ENCODE measurements around the gene SMARCC1.
A peak's percentile ranks its signal among the peaks of the same experiment; 100 is the strongest.

Gene SMARCC1

DNA sequence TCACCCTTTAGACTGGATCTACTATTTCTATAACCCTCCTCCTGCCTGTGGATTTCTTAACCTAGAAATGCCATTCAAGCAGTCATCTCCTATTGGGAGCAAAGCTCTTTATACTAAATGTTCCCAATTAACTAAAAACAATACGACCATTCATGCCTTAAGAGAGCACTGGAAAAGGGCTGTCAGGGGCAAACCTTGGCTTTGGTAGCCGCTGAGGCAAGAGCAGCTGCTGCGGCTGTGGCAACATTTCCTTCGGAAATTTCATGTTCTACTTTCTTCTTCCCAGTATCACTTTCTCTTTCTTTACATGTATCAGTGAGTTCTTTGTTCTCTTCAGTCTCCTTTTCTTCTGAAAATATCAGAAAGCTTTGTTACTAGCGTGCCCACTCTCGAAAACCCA, 146.7 kb downstream of the SMARCC1 start:
- DNase-seq (ENCODE audit: low read depth), result no peak

DNA sequence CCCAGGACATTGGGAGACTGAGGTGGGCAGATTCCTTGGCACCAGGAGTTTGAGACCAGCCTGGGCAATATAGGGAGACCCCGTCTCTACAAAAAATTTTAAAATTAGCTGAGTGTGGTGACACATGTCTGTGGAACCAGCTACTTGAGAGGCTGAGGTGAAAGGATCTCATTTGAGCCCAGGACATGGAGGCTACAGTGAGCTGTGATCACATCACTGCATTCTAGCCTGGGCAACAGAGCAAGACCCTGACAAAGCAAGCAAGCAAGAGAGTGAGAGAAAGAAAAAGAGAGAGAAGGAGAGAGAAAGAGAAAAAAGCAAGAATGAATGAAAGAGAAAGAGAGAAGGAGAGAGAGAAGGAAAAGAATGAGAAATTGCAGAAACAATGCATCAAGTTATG, 150.9 kb downstream of the SMARCC1 start:
- no peak for DNase-seq (ENCODE audit: low read depth)

DNA sequence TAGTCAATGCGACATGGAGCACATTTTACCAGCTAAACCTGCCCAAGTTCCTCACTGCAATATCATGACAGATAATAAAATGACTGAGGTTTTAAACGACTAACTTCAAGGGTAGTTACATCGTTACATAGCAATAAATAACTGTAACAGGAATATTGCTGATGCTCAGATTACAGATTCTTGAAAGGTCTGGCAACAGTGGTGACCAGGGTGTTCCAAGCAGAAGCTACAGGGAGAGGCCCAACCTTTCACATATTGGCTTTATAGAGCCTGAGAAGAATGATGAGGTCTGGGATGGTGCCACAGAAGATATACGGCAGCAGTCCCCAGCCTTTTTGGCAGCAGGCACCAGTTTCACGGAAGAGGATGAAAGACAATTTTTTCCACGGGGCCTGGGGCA, 151.9 kb downstream of the SMARCC1 start:
- DNase-seq (ENCODE audit: low read depth), result no peak

DNA sequence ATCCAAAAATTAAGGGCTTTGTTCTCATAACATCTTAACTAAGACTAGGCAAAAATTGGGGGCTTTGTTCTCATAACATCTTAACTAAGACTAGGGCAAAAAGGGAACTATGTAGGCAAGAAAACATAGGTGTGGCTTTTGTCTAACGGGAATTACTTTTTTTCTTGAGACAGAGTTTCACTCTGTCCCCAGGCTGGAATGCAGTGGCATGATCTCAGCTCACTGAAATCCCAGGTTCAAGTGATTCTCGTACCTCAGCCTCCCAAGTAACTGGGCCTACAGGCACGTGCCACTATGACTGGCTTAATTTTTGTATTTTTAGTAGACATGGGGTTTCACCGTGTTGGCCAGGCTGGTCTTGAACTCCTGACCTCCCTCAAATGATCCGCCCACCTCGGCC, 153.3 kb downstream of the SMARCC1 start:
- no peak for DNase-seq (ENCODE audit: low read depth)

DNA sequence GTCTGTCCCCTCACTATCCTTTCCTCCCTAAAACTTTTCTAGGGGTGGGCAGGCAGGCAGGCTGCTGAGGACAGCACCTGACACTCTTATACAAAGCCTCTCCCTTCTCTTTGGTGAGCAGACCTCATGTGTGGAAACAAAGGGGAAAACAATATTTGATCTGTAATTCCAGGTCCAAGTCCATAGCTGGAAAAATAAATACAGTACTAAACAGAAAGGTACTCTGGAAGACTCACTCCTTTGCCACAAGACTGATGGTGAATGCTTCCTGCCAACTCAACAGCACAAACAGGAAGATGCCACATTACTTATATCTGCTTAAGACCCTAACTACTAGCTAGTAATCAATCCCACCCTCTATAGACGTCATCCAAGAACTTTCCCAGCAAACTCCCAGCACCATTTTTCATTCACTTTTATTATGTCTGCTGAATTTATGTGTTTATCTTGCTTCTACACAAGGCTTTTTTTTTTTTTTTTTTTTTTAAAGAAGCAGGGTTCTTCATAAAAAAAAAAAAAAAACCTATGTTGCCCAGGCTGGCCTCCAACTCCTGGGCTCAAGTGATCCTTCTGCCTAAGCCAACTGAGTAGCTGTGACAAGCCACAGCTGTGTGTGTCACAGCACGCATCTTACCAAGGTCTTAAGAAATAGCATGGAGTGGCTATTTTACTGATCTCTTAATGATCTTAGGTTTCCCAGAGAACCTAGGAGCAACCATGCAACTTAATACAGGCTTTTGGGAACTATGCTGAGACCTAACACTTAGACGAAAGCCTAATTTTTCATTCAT, 158.8 kb downstream of the SMARCC1 start:
- no peak for DNase-seq (ENCODE audit: low read depth)

DNA sequence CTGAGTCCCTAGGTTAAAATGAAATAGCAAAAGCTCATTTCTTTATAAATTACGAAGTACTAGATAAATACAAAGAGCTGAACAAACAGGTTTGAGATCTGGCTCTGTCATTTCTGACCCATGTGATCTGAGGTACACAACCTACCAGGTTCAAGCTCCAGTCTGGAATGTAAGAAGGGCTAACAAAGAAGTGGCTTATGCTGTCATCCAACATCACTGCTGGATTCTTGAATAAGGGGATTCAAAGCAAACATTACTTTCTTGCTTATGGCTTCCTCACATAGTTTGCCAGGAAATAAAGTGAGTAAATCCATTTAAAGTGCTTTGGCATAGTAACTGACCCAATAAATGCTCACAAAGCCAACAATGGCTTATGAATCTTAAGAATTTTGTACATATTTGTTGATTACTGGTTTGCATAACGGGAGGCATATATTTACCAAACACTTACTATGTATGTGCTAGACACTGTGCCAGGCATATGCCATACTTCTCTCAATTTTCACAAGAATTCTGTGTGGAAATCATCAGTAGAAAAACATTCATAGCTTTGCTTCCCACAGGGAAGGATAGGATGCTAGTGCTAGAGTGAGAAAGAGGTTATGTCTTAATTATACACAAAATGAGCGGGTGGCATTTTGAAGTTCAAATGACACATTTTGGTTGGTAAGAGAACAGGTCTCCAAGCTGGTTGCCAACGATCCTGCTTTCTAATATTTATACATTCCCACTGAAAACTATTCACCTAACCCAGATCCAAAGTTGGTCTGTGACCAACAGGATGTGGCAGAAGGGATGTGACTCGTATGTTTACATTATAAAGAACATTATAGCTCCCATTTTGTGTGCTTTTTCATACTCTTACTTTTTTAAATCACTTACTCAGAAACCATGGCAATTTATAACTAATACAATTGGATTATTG, 164.3 kb downstream of the SMARCC1 start:
- peak; percentile 5 for DNase-seq (ENCODE audit: low read depth)

DNA sequence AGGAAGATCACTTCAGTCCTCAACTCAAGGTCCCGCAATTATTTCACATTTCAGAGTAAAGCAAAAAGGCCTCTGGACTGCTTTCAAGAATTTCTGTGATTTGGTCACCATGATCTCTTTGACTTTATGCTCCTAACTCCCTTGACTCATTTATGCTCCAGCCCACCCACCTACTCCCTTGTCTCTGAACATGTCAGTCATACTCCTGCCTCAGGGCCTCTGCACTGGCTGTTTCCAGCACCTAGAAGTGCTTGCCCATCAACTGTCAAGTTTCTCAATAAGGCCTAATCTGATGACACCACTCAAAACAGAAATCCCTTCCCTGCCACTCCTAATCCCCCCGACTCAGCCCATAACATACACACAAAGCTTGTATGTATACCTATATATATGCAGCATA, 166.9 kb downstream of the SMARCC1 start:
- DNase-seq (ENCODE audit: low read depth), result no peak

DNA sequence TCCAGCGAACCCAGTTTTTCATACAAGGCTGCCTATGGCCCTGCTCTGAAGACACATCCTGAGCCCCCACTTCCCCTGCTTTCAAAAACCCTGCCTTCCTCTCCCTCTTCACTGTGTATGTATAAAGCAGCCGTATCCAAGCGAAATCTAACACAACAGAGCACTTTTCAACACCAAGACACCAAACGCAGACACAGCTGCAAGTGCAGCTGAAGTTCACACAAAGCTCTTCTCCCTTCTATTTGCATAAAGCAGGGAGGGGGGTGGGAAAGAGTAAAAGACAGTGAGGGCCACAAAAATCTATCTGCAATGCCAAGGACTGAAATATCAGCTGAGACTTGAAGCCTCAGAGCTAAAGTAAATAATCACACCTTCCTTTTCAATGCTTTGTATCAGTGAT, 168.0 kb downstream of the SMARCC1 start:
- no peak for DNase-seq (ENCODE audit: low read depth)

DNA sequence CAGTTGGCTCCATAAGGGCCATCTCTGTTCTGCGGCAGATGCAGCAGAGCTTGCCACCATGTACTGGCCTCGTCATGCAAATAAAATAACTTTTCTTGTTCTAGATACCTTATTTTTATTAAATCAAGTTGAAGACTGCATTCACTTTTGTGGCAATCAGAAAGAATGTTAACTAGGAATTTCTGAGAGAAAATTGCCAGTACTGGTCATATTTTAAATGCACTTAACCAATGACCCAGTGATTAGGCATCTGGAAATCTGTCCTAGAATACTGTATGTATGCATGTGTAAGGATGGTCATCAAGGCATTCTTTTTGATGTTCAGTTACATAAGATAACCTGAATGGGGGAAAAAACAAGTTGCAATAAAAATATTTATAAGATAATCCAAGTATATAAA, 168.8 kb downstream of the SMARCC1 start:
- DNase-seq (ENCODE audit: low read depth), result no peak

DNA sequence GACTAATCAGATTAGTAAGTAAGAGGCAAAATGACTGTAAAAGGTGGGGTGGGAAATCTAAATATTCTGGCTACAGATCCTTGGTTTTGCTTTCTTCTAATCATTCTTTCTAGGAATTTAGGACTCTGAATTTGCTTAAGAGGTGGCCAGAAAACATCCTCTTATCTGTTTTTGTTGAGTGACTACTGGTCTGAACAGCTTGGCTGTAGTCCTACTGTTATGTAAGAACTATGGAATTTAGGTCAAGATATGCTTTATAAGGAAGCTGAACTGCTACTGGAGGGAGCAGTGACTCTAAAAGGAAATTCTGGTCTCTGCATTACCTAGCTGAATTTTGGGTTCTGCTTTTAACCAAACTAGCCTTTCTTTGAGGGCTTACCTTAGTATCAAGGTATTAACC, 169.5 kb downstream of the SMARCC1 start:
- DNase-seq (ENCODE audit: low read depth), result peak; percentile 48

DNA sequence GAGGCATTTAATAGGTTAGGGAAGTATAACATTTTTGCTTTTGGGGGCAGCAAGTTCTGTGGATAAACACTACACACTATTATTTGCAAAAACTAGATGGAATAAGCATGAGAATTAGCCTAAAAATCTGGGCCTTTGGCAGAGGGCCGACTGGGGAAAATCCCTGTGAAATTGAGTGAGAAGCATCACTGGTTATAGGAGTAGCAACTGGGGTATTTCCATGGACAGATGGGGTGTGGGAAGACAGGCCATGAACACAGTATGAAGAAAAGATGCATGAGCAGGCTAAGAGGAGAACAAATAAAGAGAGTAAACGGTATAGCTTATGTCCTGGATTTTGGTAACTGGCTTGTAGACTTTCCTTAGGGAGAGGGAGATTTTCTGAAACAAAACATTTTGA, 170.1 kb downstream of the SMARCC1 start:
- DNase-seq (ENCODE audit: low read depth), result no peak

DNA sequence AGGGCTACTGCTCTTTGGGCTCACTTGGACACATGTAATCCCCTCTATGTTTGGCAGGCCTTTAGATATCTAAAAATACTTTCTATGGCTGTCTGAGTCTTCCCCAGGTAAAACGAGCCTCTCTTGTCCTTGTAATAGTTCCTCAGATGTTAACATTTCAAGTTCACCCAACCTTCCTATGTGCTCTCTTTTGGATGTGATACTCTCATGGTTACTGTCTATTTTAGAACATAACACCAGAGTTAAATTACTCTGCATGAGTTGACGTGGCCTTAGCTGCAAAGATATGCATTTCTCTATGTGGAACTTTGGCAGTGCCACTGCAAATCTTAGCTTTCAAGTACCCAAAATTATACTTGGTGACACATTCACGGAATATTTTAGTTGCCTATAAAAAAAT, 171.1 kb downstream of the SMARCC1 start:
- DNase-seq (ENCODE audit: low read depth), result no peak

DNA sequence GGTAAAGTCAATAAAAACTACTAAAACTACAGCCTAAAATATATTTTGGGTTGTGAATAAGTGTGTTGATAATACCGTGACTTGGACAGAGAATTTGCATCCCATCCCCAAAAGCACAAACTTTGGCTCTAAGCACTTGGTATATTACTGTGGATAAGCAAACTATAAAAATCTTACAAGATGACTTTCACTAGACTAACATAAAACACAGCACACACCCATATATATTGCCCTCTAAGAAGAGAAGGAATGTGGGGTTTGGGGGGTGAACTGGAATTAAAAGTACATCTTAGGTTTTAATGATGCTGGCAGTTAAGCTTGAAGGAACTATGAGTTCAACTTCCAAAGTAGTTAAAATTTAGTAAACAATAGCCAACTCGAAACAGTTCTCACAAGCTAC, 174.4 kb downstream of the SMARCC1 start:
- DNase-seq (ENCODE audit: low read depth), result no peak

DNA sequence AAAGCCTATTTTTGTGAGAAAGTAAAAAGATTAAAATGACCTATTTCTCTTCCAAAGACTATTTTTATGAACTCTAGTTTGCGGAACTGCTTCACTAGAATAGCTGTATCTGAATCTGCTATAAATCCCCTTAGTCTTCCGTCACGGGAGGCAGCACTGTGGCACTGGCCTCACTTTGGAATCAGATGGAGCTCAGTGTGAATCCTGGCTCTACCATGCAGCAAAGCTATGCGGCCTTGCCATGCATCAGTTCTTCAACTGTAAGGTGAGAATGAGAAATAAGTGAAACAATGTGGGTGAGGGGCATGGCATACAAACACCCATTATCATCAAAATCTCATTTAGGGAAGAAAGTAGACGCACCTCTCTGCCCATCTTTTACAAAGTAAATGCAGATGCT, 175.5 kb downstream of the SMARCC1 start:
- no peak for DNase-seq (ENCODE audit: low read depth)

DNA sequence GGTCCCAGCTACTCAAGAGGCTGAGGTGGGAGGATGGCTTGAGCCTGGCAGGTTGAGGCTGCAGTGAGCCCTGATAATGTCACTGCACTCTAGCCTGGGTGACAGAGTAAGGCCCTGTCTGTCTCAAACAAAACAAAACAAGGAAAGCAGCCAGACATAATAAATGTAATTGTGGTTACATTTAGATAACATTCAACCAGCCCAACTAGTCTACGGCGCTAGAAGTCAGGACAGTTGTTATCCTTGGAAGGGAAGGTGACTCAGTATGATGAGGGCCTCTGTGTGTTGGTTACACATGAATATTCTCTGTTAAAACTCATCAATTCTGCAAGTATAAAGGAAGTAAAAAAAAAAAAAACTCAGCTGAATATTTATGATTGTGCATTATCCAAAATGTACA, 176.0 kb downstream of the SMARCC1 start:
- no peak for DNase-seq (ENCODE audit: low read depth)

DNA sequence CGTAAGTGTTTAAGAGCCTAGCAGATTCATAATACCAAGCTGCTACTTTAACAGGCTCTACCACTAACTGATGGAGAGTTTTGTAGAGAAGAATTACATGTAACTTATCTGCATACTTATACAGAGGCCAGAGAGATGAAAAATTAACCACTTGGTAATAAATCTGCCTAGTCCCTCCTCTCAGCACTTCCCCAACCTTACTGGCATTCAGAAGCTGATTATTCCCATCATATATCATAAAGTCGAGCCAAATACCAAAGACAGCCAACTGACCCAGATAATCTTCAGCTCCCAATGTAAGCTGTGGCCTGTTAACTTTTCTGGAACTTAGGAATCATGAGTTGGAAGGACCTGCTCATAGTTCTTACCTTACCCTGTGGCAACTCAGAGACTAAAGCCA, 177.5 kb downstream of the SMARCC1 start:
- DNase-seq (ENCODE audit: low read depth), result no peak

DNA sequence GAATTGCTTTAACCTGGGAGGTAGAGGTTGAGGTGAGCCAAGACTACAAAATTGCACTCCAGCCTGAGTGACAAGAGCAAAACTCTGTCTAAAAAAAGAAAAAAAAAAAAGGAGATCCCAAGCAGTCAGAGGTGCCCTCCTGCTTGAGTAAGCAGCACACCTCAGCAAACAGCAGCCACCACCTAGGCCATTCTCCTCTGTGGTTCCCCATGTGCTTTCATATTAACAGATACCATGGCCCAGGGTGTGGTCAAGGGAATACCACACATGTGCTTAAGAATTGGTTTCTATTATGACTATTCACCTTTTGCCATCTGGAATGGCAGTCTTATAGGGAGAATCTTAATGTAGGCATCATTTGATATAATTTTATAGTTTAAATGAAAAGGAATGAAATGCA, 178.4 kb downstream of the SMARCC1 start:
- no peak for DNase-seq (ENCODE audit: low read depth)

DNA sequence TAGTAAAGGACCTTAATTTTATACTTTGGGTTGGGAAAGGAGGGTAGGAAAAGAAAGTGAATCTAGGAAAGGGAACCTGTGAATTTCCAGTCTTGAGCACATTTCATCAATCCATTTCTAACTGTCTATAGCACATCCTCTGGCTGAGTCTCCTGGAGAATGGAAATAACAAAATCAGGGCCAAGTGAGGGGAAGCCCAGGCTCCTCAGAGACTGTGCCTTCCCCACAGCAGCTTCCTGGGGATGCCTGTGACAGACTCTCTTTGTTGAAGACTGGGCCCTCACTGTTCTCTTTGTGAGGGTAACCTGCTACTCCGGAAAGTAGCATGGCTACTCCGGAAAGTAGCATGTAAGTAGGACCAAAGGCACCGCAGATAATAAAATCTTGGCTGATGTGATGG, 180.4 kb downstream of the SMARCC1 start:
- no peak for DNase-seq (ENCODE audit: low read depth)

DNA sequence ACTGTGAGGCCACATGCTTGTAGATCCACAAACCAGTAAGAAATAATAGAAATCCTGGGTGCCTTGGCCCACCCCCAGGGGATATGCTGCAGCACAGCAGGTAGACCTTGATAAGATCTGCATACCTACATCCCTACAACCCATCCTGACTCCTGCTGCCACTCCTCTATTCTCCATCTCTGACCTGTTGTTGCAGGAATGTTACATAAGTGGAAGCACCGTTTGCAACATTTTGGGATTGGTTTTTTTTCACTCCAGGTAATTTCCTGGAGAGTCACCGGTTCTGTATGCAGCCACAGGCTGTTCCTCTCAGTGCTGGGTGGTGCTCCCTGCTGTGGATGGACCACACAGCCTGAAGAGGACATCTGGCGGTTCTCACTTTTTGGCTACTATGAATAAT, 186.9 kb downstream of the SMARCC1 start:
- no peak for DNase-seq (ENCODE audit: low read depth)

DNA sequence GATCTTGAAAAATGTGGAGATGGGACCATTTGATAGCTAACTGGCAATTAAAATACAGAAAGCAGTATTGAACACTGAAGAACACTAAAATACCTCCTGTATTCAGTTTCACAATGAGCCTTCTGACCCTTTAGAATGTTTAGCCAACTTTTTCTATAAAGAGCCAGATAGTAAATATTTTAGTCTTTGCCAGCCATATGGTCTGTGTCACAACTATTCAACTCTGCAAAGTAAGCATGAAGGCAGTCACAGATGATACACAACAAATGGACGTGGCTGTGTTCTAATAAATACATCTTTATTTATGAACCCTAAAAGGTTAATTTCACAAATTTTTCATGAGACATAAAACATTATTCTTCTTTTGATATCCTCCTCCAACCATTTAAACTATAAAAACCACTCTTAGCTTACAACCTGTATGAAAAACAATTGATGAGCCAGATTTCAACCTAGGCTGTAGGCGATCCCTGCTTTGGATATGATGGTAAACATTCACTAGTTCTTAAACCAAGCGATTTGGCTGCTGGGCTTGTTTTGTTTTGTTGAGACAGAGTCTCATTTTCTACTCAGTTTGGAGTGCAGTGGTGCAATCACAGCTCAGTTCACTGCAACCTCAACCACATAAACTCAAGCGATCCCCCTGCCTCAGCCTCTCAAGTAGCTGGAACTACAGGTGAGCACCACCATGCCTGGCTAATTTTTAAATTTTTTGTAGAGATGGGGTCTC, 189.5 kb downstream of the SMARCC1 start:
- DNase-seq (ENCODE audit: low read depth), result no peak

DNA sequence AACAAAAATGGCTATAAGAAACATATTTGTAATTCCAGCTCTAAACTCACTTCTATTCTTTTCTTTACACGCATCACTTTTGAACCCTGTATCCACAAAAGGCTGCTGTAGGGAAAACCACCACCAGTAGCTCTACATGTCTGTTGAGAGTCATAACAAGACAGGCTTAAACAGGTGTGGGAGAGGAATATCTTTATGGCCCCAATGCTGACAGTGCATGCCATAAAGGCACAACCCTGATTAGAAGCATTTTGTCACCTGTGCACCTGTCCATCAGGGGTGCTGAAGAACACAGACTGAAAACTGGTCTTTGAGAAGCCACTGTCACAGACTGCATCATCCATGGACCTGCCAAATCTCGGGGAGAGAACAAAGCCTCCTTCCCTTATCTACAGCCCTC, 191.5 kb downstream of the SMARCC1 start:
- DNase-seq (ENCODE audit: low read depth), result no peak

DNA sequence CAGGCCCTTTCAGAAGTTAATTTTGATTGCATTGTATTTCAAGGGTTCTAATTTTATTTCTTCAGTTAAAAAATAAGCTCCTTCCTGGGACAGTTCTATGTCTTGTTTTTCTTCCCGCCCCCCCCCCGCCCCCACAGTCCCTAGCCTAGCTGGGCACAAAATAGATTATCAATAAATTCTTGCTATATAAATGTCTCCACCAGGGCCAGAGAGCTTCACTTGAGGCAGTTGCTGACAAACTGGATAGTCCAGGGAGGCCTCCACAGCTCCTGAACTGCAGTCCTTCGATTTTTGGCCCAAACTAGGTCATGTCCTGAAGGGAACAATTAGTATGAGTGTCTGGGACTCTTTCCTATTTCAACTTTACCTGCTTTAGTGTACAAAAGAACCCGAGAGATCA, 193.1 kb downstream of the SMARCC1 start:
- no peak for DNase-seq (ENCODE audit: low read depth)

DNA sequence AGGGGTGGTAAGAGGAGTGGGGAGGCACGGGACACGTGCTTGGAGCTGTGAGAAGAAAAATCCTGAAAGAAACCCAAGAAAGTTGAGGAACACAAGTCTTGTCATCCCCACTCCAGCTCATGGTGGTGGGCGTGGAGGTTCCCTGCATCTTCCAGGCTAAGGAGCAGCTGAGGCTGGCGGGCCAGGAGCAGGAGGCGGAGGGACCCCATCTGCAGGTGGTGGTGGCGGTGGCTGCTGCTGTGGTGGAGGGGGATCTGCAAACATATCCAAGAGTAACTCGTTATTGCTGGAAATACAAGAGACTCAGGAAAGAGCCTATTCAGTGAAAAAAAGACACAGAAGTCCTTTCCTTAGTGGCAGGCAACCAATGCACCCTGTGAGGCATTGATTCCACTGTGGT, 193.6 kb downstream of the SMARCC1 start:
- DNase-seq (ENCODE audit: low read depth), result no peak
